ENCODE data around the gene NELFCD.

NELFCD gene

DNA sequence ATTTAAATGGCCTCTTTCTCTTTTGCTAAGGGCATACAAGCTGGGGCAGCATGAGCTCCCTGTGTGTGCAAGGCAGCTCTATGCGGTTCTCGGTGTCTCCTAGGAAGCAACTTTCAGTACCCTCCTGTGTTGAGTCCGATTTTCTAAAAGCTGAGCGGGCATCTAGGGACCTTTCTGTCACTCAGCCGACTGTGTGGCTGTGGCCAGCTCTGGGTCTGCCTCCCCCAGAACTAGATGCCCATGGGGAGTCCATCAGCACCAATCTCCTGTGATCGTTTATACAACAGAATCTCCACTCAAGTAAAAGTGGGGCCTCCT, 7.5 kb downstream of the NELFCD start:
- CTCF ChIA-PET = no interaction called here

DNA sequence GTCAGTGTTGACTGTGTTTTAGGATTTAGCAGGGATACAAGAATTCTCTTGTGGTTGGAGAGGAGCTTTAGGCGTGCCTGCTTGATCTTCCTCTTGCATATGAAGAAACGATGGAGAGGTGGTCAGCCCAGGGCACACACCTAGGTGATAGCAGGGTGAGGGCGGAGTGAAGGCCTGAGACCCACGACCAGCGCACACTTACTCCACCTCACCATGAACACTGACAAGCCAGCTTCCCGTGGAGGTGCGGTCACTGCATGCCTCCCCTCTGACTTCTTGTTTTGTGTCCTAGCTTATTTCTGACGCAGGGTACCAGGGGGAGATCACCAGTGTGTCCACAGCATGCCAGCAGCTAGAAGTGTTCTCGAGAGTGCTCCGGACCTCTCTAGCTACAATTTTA, 8.1 kb downstream of the NELFCD start:
- Histone ChIP-seq H3K27ac (ENCODE audit: extremely low read depth, low read depth, low read length) (no peak overlapping the region), H3K4me3 (ENCODE audit: low read depth, low read length) (no peak overlapping the region), H3K4me1 (ENCODE audit: control insufficient read depth, insufficient read depth, low read length) (no peaks in the 10 kb centered on the region), H3K36me3 (ENCODE audit: control insufficient read depth in 2 of 2, insufficient read depth in 1 of 2, low read length in 2 of 2) (peaks cover 20 to 92% of the 10 kb centered on the region in 2 experiments; a peak in 2 of 3 replicates), H3K9me3 (ENCODE audit: control insufficient read depth, insufficient read depth, low read depth, low read length) (no peaks in the 10 kb centered on the region)
- ChIA-PET POLR2A (interaction anchor here (0.8 kb wide), 1 partner anchor 8 kb away, joined by 3 read pairs; the partner anchor contains the start of gene NELFCD), CTCF (interaction anchor here (1.1 kb wide), 1 partner anchor 119 kb away, joined by 3 read pairs; no protein-coding TSS in a partner anchor)
- TF ChIP-seq, protein P1, sequence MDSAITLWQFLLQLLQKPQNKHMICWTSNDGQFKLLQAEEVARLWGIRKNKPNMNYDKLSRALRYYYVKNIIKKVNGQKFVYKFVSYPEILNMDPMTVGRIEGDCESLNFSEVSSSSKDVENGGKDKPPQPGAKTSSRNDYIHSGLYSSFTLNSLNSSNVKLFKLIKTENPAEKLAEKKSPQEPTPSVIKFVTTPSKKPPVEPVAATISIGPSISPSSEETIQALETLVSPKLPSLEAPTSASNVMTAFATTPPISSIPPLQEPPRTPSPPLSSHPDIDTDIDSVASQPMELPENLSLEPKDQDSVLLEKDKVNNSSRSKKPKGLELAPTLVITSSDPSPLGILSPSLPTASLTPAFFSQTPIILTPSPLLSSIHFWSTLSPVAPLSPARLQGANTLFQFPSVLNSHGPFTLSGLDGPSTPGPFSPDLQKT (IDR thresholded peaks at IDR 0.05; ENCODE audit: borderline replicate concordance, low read depth, low read length) = no peak
- TF ChIP-seq ZNF19 (tag by site-specific recombination; IDR thresholded peaks at IDR 0.05; ENCODE audit: low read depth) = no peak
- TF ChIP-seq, protein P2, sequence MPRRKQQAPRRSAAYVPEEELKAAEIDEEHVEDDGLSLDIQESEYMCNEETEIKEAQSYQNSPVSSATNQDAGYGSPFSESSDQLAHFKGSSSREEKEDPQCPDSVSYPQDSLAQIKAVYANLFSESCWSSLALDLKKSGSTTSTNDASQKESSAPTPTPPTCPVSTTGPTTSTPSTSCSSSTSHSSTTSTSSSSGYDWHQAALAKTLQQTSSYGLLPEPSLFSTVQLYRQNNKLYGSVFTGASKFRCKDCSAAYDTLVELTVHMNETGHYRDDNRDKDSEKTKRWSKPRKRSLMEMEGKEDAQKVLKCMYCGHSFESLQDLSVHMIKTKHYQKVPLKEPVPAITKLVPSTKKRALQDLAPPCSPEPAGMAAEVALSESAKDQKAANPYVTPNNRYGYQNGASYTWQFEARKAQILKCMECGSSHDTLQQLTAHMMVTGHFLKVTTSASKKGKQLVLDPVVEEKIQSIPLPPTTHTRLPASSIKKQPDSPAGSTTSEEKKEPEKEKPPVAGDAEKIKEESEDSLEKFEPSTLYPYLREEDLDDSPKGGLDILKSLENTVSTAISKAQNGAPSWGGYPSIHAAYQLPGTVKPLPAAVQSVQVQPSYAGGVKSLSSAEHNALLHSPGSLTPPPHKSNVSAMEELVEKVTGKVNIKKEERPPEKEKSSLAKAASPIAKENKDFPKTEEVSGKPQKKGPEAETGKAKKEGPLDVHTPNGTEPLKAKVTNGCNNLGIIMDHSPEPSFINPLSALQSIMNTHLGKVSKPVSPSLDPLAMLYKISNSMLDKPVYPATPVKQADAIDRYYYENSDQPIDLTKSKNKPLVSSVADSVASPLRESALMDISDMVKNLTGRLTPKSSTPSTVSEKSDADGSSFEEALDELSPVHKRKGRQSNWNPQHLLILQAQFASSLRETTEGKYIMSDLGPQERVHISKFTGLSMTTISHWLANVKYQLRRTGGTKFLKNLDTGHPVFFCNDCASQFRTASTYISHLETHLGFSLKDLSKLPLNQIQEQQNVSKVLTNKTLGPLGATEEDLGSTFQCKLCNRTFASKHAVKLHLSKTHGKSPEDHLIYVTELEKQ (tag by site-specific recombination; IDR thresholded peaks at IDR 0.05; ENCODE audit: borderline replicate concordance) = no peak
- no peak for TF ChIP-seq ZNF175 (tag by site-specific recombination; IDR thresholded peaks at IDR 0.05)
- TF ChIP-seq ZNF768 (tag by site-specific recombination; IDR thresholded peaks at IDR 0.05) = no peak
- TF ChIP-seq GLIS1 (tag by site-specific recombination; IDR thresholded peaks at IDR 0.05) = no peak
- TF ChIP-seq, protein P3, sequence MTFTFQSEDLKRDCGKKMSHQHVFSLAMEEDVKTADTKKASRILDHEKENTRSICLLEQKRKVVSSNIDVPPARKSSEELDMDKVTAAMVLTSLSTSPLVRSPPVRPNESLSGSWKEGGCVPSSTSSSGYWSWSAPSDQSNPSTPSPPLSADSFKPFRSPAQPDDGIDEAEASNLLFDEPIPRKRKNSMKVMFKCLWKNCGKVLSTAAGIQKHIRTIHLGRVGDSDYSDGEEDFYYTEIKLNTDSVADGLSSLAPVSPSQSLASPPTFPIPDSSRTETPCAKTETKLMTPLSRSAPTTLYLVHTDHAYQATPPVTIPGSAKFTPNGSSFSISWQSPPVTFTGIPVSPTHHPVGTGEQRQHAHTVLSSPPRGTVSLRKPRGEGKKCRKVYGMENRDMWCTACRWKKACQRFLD (tag by site-specific recombination; IDR thresholded peaks at IDR 0.05) = no peak
- TF ChIP-seq RBAK (tag by site-specific recombination; IDR thresholded peaks at IDR 0.05) = no peak

More for the DNA sequence above, 7.5 kb downstream of the NELFCD start:
- TF ChIP-seq ZNF174 (tag by site-specific recombination; IDR thresholded peaks at IDR 0.05) = no peak
- Histone ChIP-seq H3K27ac (ENCODE audit: extremely low read depth, low read depth, low read length) (no peak overlapping the region), H3K4me3 (ENCODE audit: low read depth, low read length) (no peak overlapping the region), H3K36me3 (ENCODE audit: control insufficient read depth in 2 of 2, insufficient read depth in 1 of 2, low read length in 2 of 2) (peaks cover 17 to 85% of the 10 kb centered on the region in 2 experiments; a peak in 2 of 3 replicates), H3K4me1 (ENCODE audit: control insufficient read depth, insufficient read depth, low read length) (no peaks in the 10 kb centered on the region), H3K9me3 (ENCODE audit: control insufficient read depth, insufficient read depth, low read depth, low read length) (no peaks in the 10 kb centered on the region)
- POLR2A ChIA-PET = interaction anchor here (0.8 kb wide), 1 partner anchor 8 kb away, joined by 3 read pairs; the partner anchor contains the start of gene NELFCD

DNA sequence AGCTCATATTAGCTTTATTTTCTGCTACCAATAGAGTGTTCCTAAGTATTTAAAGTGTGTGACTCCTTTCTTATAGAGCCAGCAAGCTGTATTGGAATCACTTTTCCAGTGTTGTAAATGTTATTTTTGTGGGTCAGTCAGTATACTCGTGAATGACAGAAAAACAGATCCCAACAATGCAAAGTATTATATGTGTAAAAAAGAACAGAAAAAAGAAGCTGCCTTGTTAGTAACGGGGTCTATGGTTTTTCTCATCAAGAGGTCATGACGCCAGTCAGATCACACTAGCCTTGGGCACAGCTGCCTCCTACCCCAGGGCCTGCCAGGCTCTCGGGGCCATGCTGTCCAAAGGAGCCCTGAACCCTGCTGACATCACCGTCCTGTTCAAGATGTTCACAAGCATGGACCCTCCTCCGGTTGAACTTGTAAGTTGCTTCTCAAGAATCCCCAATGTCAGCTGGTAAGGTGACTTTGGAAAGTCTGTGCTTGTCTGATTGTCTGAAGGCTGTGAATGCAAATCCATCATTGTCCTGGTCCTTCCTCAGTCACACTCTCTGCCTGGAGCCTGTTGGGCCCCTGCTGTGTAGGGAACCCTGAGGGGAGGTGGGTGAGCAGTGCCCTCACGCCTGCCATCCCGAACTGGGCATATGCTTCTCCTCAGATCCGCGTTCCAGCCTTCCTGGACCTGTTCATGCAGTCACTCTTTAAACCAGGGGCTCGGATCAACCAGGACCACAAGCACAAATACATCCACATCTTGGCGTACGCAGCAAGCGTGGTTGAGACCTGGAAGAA, 9.8 kb downstream of the NELFCD start:
- H3K36me3 ChIP-seq (ENCODE audit: control insufficient read depth in 2 of 2, insufficient read depth in 1 of 2, low read length in 2 of 2) = peaks cover 28 to 100% of the 10 kb centered on the region in 2 experiments; a peak in 2 of 3 replicates
- ChIA-PET CTCF (interaction anchor here (0.6 to 1.1 kb wide), 2 partner anchors 10 to 121 kb away, joined by 3 to 5 read pairs; no protein-coding TSS in a partner anchor), POLR2A (no interaction called here)
- H3K4me1 ChIP-seq (ENCODE audit: control insufficient read depth, insufficient read depth, low read length) = no peaks in the 10 kb centered on the region
- H3K9me3 ChIP-seq (ENCODE audit: control insufficient read depth, insufficient read depth, low read depth, low read length) = no peaks in the 10 kb centered on the region
- no peak overlapping the region for H3K27ac ChIP-seq (ENCODE audit: extremely low read depth, low read depth, low read length)
- TF ChIP-seq ZNF600 (tag by site-specific recombination; IDR thresholded peaks at IDR 0.05) (no peak), ZNF23 (tag by site-specific recombination; IDR thresholded peaks at IDR 0.05; ENCODE audit: borderline replicate concordance) (no peak), ZNF114 (tag by site-specific recombination; IDR thresholded peaks at IDR 0.05) (no peak), ZNF211 (tag by site-specific recombination; IDR thresholded peaks at IDR 0.05; ENCODE audit: low read depth) (no peak), ZNF624 (tag by site-specific recombination; IDR thresholded peaks at IDR 0.05) (no peak)
- TF ChIP-seq, protein P4, sequence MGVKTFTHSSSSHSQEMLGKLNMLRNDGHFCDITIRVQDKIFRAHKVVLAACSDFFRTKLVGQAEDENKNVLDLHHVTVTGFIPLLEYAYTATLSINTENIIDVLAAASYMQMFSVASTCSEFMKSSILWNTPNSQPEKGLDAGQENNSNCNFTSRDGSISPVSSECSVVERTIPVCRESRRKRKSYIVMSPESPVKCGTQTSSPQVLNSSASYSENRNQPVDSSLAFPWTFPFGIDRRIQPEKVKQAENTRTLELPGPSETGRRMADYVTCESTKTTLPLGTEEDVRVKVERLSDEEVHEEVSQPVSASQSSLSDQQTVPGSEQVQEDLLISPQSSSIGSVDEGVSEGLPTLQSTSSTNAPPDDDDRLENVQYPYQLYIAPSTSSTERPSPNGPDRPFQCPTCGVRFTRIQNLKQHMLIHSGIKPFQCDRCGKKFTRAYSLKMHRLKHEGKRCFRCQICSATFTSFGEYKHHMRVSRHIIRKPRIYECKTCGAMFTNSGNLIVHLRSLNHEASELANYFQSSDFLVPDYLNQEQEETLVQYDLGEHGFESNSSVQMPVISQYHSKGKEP (tag by site-specific recombination; IDR thresholded peaks at IDR 0.05) = no peak
- TF ChIP-seq, protein P5, sequence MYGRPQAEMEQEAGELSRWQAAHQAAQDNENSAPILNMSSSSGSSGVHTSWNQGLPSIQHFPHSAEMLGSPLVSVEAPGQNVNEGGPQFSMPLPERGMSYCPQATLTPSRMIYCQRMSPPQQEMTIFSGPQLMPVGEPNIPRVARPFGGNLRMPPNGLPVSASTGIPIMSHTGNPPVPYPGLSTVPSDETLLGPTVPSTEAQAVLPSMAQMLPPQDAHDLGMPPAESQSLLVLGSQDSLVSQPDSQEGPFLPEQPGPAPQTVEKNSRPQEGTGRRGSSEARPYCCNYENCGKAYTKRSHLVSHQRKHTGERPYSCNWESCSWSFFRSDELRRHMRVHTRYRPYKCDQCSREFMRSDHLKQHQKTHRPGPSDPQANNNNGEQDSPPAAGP (tag by site-specific recombination; IDR thresholded peaks at IDR 0.05) = no peak
- TF ChIP-seq, protein P6, sequence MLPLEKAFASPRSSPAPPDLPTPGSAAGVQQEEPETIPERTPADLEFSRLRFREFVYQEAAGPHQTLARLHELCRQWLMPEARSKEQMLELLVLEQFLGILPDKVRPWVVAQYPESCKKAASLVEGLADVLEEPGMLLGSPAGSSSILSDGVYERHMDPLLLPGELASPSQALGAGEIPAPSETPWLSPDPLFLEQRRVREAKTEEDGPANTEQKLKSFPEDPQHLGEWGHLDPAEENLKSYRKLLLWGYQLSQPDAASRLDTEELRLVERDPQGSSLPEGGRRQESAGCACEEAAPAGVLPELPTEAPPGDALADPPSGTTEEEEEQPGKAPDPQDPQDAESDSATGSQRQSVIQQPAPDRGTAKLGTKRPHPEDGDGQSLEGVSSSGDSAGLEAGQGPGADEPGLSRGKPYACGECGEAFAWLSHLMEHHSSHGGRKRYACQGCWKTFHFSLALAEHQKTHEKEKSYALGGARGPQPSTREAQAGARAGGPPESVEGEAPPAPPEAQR (tag by site-specific recombination; IDR thresholded peaks at IDR 0.05) = no peak
- TF ChIP-seq, protein P7, sequence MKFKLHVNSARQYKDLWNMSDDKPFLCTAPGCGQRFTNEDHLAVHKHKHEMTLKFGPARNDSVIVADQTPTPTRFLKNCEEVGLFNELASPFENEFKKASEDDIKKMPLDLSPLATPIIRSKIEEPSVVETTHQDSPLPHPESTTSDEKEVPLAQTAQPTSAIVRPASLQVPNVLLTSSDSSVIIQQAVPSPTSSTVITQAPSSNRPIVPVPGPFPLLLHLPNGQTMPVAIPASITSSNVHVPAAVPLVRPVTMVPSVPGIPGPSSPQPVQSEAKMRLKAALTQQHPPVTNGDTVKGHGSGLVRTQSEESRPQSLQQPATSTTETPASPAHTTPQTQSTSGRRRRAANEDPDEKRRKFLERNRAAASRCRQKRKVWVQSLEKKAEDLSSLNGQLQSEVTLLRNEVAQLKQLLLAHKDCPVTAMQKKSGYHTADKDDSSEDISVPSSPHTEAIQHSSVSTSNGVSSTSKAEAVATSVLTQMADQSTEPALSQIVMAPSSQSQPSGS (tag by site-specific recombination; IDR thresholded peaks at IDR 0.05; ENCODE audit: low read depth) = no peak
- H3K4me3 ChIP-seq (ENCODE audit: low read depth, low read length) = no peak overlapping the region

All from HEK293 (cell line).